Stimulated activated effector memory CD8-positive, alpha-beta T cell treated with anti-CD3 and anti-CD28 coated beads, Interleukin-12 subunit alpha, Interleukin-12 subunit beta, amount 100 ng/mL, for 72 hours (primary cell): Measurements from ENCODE around the gene LRRC74A.
A peak's percentile ranks its signal among the peaks of the same experiment; 100 is the strongest.

Experiments used
- ATAC-seq: fragments of 150-1000 bp; cut with Tn5 transposase; 2 replicates; pipeline ENCODE4 v1.10.0; 2021
- DNase-seq, 2 donors: peaks; one replicate each; pipeline ENCODE4 v3.0.0; 2021 to 2022; ENCODE audit warnings: low spot score in 2 of 2
- H3K27ac Mint-ChIP-seq: one replicate; pipeline ENCODE4 v1.8.0; 2022; ENCODE audit warnings: mild to moderate bottlenecking, mixed read lengths
- H3K36me3 Mint-ChIP-seq: one replicate; pipeline ENCODE4 v1.8.0; 2022; ENCODE audit warnings: mild to moderate bottlenecking, mixed read lengths
- H3K4me1 Mint-ChIP-seq: one replicate; pipeline ENCODE4 v1.8.0; 2022; ENCODE audit warnings: mixed read lengths
- H3K4me3 Mint-ChIP-seq: one replicate; pipeline ENCODE4 v1.8.0; 2022; ENCODE audit warnings: mild to moderate bottlenecking, mixed read lengths
- H3K9me3 Mint-ChIP-seq: one replicate; pipeline ENCODE4 v1.8.0; 2022; ENCODE audit warnings: mixed read lengths

The LRRC74A gene

DNA sequence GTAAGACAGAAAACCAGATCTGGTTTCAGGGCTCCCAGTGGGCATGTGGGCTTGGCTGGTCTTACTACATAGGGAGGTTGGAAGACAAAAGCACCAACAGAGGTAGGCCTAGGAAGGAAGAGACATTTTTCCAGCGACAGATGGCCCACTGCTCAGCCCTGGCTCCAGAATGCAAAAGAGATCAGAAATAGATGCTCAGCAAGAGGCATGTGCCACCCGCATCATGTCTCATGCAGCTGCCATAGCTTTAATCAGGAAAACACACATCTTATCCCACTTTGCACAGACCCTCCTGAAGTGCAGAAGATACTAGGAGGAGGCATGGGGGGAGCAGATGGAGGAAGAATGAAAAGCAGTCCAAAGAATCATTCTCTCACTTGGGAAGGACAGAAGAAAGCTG is 39.6 kb upstream of the LRRC74A start:
- no peak for DNase-seq
- no peak for ATAC-seq
- Mint-ChIP-seq H3K4me3 (no peak overlapping the region), H3K27ac (peak overlapping the region; percentile 43), H3K36me3 (peaks cover 78% of the 10 kb centered on the region), H3K4me1 (peaks cover 26% of the 10 kb centered on the region), H3K9me3 (no peaks in the 10 kb centered on the region)

DNA sequence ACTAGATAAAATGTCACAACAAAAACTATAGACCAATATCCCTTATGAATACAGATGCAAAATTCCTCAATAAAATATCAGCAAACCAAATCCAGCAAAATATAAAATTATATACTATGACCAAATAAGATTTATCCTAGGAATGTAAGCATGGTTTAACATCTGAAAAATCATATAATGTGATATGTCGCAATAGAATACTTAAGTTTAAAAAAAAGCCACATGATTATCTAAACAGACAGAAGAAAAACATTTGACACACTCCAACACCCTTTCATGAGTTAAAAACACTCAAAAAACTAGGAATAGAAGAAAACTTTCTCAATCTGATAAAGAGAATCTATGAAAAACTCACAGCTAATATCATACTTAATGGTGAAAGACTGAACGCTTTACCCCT is 33.8 kb upstream of the LRRC74A start:
- Mint-ChIP-seq H3K36me3 (peaks cover 83% of the 10 kb centered on the region), H3K4me1 (no peaks in the 10 kb centered on the region), H3K27ac (no peak overlapping the region), H3K9me3 (no peaks in the 10 kb centered on the region), H3K4me3 (no peak overlapping the region)
- ATAC-seq (no peak), DNase-seq (no peak)

DNA sequence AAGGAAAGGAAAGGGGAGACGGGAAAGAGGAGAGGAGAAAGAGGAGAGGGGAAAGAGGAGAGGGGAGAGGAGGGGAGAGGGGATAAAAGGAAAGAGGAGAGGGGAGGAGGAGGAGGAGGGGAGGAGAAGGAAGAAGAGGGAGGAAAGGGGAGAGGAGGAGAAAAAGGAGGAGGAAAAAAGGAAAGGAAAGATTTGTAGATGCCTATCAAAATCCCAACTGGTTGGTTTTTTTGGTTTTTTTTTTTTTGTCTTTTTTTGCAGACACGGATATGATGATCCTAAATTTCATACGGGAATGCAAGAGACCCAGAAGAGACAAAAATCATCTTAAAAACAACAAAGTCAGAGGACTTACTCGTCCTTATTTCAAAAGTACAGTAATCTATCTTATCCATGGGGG is 32.9 kb upstream of the LRRC74A start:
- Mint-ChIP-seq H3K4me1 (no peaks in the 10 kb centered on the region), H3K36me3 (peaks cover 84% of the 10 kb centered on the region), H3K4me3 (no peak overlapping the region), H3K27ac (peak overlapping the region; percentile 20), H3K9me3 (no peaks in the 10 kb centered on the region)
- ATAC-seq, result no peak
- DNase-seq, result no peak

DNA sequence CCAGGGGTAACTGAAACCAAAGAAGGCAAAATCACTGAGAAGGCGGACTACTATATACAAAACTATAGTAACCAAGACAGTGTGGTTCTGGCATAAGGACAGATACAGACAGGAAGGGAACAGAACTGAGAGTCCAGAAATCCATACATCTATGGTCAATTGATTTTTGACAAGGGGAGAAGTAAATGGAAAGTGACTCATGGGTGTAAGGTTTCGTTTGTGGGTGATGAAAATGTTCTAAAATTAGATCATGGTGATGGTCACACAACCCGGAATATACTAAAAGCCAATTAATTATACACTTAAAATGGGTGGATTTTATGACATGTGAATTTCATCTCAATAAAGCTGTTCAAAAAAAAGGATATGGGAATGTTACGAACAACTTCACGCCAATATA is 32.3 kb upstream of the LRRC74A start:
- H3K4me1 Mint-ChIP-seq, result no peaks in the 10 kb centered on the region
- DNase-seq (no peak), ATAC-seq (no peak)
- H3K27ac Mint-ChIP-seq, result no peak overlapping the region
- H3K36me3 Mint-ChIP-seq, result peaks cover 84% of the 10 kb centered on the region
- no peak overlapping the region for H3K4me3 Mint-ChIP-seq
- no peaks in the 10 kb centered on the region for H3K9me3 Mint-ChIP-seq

DNA sequence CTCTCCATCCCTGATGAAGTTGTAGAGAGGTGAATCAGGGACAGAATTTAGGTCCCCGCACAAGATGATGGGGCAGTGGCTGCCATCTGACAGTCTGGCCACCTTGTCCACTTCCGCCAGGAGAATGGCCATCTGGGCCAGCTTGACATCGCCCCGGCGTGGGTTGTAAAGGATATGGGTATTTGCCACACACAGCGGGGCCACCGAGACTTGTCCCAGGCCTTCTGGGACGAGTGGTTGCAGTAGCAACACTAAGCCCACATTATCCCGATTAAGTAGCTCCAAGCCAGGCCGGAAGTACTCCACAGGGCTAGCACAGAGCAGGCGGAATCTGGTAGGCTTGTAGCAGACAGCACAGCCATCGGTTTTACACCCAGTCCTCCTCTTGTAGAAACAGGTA is 19.8 kb upstream of the LRRC74A start:
- Mint-ChIP-seq H3K36me3 (peaks cover 55% of the 10 kb centered on the region), H3K9me3 (no peaks in the 10 kb centered on the region), H3K4me1 (peaks cover 11% of the 10 kb centered on the region), H3K4me3 (no peak overlapping the region), H3K27ac (no peak overlapping the region)
- ATAC-seq, result no peak
- DNase-seq, result no peak

DNA sequence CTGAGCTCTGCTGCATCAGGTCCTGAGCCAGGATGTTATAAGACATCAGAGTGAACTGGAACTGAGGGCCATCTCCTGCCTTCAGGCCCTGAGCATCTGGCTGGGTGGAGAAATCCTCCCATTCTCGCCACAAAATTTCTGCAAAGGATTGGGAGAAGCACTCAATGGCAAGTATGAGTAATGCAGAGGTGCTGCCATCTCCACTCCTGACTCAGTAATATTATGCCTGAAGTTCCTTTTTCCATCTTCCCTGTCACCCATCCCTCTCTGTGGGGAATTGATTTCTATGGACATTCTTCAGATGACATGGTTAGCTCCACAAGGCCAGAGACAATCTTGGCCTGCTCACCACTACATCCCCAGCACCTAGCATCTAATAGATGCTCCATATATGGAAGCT is 18.2 kb upstream of the LRRC74A start:
- ATAC-seq (no peak), DNase-seq (no peak)
- H3K4me1 Mint-ChIP-seq, result peaks cover 18% of the 10 kb centered on the region
- H3K36me3 Mint-ChIP-seq, result peaks cover 52% of the 10 kb centered on the region
- no peaks in the 10 kb centered on the region for H3K9me3 Mint-ChIP-seq
- H3K27ac Mint-ChIP-seq, result no peak overlapping the region
- no peak overlapping the region for H3K4me3 Mint-ChIP-seq

DNA sequence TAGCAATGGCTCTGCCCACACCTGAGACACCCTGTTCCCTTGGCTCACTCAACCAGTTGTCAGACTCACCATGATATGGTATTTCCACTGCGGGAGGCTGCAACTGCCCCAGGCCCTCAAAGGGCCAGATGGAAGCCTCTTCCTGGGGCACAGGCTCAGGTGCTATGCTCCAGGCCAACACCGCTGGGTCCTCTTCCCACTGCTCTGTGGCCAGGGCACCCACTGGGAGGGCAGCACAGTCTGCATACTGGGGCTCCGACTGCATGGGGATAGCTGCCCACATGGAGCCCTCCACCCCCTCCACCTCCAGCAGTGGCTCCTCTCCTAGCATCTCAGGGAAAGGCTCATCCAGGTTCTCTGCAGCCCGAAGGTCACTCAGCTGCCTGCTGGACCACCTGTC is 17.2 kb upstream of the LRRC74A start:
- no peaks in the 10 kb centered on the region for H3K9me3 Mint-ChIP-seq
- no peak for DNase-seq
- no peak overlapping the region for H3K4me3 Mint-ChIP-seq
- peak overlapping the region; percentile 48 for H3K27ac Mint-ChIP-seq
- H3K4me1 Mint-ChIP-seq, result peaks cover 18% of the 10 kb centered on the region
- ATAC-seq, result no peak
- H3K36me3 Mint-ChIP-seq, result peaks cover 46% of the 10 kb centered on the region

DNA sequence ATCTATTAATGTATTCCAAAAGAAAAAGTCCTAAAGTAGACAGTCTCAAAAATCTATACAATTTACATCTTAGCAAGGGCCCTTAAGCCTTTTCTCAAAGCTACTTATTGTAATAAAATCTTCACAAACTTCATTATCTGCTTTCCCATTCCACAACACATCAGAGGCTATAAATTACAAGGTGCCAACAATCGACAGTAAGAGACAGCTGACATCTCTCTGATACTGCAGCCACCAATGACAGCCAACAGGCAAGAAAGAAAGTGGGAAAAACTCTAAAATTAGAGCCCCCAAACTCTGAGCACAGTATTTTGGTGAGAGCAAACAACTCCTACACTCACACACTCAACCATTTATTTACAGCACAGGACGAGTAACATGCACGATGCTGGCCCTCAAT is 15.7 kb upstream of the LRRC74A start:
- DNase-seq (no peak), ATAC-seq (no peak)
- peak overlapping the region; percentile 92 for H3K4me3 Mint-ChIP-seq
- H3K9me3 Mint-ChIP-seq, result no peaks in the 10 kb centered on the region
- peak overlapping the region; percentile 95 for H3K27ac Mint-ChIP-seq
- H3K4me1 Mint-ChIP-seq, result peaks cover 18% of the 10 kb centered on the region
- H3K36me3 Mint-ChIP-seq, result peaks cover 40% of the 10 kb centered on the region

DNA sequence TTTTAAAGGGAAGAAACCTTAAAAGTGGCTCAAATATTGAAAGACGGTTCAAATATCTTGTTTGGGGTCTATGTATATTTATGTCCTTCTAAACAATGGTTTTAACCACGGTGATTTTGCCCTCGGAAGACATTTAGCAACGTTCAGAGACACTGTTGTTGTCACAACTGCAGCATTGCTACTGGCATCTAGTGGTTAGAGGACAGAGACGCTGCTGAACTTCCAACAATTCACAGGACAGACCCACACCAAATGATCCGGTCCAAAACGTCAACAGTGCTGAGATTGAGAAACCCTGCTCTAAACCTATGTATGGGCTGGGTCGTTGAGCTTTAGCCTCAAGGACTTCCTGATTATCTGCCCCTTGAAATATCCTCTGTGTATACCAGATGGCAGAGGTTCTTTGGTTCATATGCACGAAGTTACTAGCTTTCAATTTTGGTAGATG is 15.2 kb upstream of the LRRC74A start:
- peaks cover 36% of the 10 kb centered on the region for H3K36me3 Mint-ChIP-seq
- peak overlapping the region; percentile 92 for H3K4me3 Mint-ChIP-seq
- H3K27ac Mint-ChIP-seq, result peak overlapping the region; percentile 95
- DNase-seq, result no peak
- no peaks in the 10 kb centered on the region for H3K9me3 Mint-ChIP-seq
- H3K4me1 Mint-ChIP-seq, result peaks cover 18% of the 10 kb centered on the region
- ATAC-seq, result no peak

DNA sequence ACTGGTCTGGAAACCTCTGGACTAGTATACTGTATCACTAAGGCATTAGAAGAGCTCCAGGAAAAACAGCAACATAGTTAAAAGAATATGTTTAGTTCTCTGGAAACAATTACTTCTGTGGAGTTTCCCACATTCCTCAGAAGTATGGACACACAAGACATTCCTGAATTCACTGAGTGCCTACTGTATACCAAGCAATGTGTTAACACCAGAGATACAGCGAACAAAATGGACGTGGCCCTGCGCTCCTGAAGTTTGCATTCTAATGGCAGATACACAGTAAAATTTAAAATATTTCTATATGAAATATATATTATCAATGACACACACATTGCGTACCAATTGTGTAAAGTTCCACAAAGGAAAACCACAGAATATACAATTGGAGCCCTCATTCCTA is 14.6 kb upstream of the LRRC74A start:
- Mint-ChIP-seq H3K4me3 (peak overlapping the region; percentile 92), H3K27ac (peak overlapping the region; percentile 95), H3K9me3 (no peaks in the 10 kb centered on the region), H3K4me1 (peaks cover 18% of the 10 kb centered on the region), H3K36me3 (peaks cover 30% of the 10 kb centered on the region)
- ATAC-seq (no peak), DNase-seq (no peak)

DNA sequence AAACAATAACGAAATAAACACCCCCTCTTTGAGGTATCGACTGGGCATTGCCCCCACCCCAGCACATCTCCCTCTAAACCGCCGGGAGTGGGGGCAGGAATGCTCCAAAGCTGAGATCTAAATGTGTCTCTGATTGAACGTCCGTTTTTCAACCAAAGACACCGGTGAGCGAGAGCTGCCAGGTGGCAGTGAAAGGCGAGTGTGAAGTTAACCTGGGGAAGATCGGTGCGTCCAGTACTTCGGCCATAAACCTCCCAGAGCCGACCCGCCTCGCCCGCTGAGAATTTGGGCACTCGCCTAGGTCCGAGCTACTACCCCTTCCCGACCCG is 14.2 kb upstream of the LRRC74A start:
- H3K4me1 Mint-ChIP-seq, result peaks cover 18% of the 10 kb centered on the region
- no peak for DNase-seq
- no peaks in the 10 kb centered on the region for H3K9me3 Mint-ChIP-seq
- peak overlapping the region; percentile 95 for H3K27ac Mint-ChIP-seq
- peaks cover 30% of the 10 kb centered on the region for H3K36me3 Mint-ChIP-seq
- ATAC-seq, result no peak
- peak overlapping the region; percentile 92 for H3K4me3 Mint-ChIP-seq

DNA sequence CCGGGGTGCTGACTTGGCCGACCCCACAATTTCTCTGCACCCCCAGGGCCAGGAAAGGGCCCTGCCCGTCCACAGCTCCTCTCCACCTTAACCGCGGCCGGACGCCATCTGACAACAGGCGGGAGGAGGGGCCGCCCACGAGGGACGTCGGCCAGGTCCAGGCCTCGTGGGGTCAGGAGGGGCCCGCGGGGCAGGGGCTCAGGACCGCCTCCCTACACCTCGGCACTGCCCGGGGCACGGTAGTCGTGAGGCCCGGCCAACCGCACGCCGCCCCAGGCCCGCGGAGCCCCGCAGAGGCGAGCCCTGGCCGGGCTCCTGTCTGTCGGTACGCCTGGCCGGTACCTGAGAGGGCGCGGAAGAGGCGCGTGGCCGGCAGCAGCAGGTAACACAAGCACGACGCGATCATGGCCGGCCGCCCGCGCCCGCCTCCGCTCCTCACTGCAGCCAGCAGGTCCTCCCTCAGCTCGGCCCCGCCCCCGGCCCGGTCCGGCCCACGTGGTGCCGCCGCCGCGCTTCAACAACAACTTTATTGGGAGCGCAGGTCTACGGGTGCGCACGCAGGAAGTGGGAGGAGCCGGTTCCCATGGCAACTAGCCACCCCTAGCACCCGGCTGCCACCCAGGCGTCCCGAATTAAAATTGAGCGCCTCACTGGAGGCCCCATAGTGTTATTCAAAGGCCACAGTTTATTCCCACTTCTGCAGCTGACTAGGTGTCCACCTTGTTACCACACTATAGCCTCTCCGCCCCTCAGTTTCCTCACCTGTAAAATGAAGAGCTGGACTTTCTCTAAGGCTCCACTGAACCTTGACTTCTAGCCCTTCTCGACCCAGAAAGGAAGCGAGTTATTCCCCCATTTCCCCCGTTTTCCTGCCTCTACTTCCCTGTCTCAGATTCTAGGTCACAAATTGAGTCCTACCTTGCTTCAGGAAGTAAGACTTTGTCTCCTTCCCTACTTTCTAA is 13.5 kb upstream of the LRRC74A start, which contains the start of gene ANGEL1:
TSS of gene ANGEL1 (minus strand) at position 461 of the 962 bp plus-strand sequence. CDS start at position 406, 55 bp downstream.
- ATAC-seq, result peak; percentile 93
- Mint-ChIP-seq H3K27ac (peak within 1 kb of the TSS; percentile 95), H3K36me3 (peaks cover 28% of the 10 kb centered on the region), H3K9me3 (no peaks in the 10 kb centered on the region), H3K4me3 (peak within 1 kb of the TSS; percentile 92), H3K4me1 (peaks cover 18% of the 10 kb centered on the region)
- peak; percentile 93 to 99 for DNase-seq

DNA sequence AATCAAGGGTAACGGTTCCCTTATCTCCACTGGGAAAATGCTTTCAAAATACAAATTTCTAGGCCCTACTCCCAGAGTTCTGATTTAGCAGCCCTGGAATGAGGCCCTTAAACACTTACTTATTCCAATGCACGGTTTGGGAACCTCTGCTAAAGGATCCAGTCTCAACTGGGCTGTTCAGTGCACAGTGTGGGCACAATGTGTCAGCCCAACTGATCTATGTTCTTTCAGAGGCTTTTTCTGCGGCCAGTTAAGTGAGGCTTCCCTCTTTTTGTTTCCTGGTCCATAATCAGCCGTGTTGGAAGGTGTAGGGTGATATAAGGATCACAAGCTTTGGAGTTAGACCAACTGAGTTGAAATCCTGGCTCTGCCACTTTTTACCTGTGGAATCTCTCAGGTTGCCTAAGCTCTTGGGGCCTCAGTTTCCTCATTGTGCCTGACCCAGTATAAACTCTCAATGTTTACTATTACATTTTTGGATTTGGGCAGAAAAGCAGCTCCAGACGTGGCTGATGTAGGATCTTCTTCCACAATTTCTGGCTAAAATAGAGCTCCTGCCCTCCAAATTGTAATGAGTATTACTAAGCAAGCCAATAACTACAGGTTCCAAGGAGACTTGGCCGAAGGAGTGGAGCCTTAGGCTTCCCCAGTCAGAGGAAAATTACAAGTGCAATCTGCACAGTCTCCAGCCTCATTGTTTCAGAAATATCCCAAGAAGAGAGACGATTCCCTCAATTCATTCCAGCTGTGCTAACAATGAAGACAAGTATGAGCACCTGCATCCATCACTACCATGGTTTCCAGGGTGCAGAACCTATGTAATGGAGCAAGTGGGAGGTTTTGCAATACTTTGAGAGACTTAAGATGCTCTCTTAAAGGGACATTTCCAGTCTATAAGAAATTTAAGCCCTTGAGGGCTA is 11.2 kb upstream of the LRRC74A start:
- H3K36me3 Mint-ChIP-seq, result peaks cover 15% of the 10 kb centered on the region
- no peak overlapping the region for H3K27ac Mint-ChIP-seq
- ATAC-seq (no peak), DNase-seq (no peak)
- H3K9me3 Mint-ChIP-seq, result no peaks in the 10 kb centered on the region
- peaks cover 18% of the 10 kb centered on the region for H3K4me1 Mint-ChIP-seq
- no peak overlapping the region for H3K4me3 Mint-ChIP-seq

DNA sequence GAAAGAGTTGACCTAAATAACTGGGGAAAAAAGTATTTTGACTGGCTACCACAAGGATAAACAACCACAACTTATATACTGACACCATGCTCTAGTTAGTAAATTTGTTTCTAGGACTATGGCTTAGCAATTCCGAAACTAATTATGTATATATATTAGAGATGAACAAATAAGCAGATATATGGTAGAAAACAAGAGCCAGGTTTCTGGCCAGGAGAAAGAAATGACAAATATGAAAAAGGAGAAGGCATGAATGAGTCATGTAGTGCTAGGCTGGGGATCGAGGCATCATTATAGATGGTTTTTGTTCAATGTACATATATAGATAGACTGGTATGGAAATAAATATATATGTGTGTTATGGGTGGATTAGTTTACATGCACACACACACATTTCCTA is 5.5 kb upstream of the LRRC74A start:
- H3K9me3 Mint-ChIP-seq, result no peaks in the 10 kb centered on the region
- no peaks in the 10 kb centered on the region for H3K4me1 Mint-ChIP-seq
- H3K36me3 Mint-ChIP-seq, result no peaks in the 10 kb centered on the region
- DNase-seq (no peak), ATAC-seq (peak; percentile 68)
- H3K4me3 Mint-ChIP-seq, result no peak overlapping the region
- H3K27ac Mint-ChIP-seq, result no peak overlapping the region

DNA sequence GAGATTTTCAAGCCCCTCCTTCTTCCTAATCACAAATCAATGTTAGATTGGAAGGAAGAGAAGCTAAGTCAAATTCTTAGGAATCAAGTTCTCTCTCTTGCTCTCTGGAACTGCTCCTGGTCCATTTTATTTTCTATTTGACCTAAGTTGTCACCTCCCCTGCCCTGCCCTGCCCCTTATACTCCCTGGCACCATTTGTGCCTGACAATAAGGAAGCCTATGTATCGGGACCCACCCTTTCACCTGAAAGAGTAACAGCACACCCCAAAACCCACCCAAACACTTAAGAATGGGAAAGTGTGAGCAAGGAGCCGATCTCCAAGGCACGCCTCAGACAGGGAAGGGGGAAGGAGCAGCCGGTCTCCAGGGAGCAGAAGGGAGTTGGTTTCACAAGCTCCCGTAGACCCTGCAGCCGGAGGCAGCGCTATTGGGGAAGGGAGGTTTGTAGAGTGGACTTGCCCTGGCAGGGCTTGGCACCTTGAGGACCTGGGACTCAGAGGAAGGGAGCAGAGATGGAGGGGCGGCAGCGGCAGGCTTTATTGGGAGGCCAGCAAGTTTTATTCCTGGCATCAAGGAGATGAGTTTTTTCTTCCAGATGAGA is 1.6 kb downstream of the LRRC74A start:
- DNase-seq (no peak), ATAC-seq (no peak)
- no peak overlapping the region for H3K4me3 Mint-ChIP-seq
- no peaks in the 10 kb centered on the region for H3K9me3 Mint-ChIP-seq
- no peaks in the 10 kb centered on the region for H3K36me3 Mint-ChIP-seq
- H3K27ac Mint-ChIP-seq, result no peak overlapping the region
- no peaks in the 10 kb centered on the region for H3K4me1 Mint-ChIP-seq
